Epithelial cell of prostate (primary cell): ENCODE results near the gene HCN2.

ENCODE experiments used
- DNase-seq: peaks from one replicate; pipeline ENCODE4 v3.0.0-alpha.2; 2011; ENCODE audit warnings: low read depth, low spot score
- H3K27ac ChIP-seq: fragments of 450-650 bp; 2 replicates; pipeline ENCODE4 v1.5.1; 2017; ENCODE audit warnings: mild to moderate bottlenecking

The HCN2 gene

DNA sequence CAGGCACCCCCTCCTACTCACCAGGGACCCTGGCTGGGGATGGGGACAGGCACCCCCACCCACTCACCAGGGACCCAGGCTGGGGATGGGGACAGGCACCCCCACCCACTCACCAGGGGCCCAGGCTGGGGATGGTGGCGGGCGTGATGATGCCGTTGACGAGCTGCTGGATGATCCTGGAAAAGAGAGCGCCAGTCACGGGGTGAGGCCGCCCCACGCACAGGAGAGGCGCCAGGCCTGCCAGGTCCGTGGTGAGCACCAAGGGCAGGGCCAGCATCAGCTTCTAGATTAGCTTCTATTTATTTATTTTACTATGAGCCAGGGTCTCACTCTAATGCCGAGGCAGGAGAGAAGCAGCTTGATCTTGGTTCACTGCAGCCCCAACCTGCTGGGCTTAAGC is 60.4 kb downstream of the HCN2 start:
- no peak overlapping the region for H3K27ac ChIP-seq
- no peak for DNase-seq

DNA sequence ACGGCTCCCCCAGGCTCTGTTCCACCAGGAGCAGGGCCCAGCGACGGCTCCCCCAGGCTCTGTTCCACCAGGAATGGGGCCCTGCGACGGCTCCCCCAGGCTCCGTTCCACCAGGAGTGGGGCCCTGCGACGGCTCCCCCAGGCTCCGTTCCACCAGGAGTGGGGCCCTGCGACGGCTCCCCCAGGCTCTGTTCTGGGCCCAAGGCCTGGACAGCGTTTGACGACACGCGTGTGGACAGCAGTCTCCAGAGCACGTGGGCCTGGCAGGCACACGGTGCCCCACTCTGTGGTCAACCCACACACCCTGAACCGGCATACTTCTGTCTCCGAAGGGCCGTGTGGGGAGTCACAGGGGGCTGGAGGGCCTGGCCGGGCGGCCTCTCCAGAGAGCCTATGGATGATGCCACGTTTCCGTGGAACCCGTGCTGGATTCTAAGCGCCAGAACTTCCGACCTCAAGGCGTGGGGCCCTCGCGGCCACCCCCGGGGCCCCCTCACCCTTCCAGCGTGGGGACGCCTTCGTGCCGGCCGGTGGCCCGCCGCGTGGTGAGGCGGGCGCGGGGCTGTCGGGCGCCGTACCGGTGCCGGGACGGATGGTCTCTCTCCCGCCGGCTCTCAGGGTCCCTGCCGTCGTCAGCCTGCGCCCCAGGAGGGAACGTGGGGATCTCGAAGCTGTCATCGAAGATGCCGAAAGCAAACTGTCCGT is 61.6 kb downstream of the HCN2 start:
- no peak for DNase-seq
- H3K27ac ChIP-seq = no peak overlapping the region

DNA sequence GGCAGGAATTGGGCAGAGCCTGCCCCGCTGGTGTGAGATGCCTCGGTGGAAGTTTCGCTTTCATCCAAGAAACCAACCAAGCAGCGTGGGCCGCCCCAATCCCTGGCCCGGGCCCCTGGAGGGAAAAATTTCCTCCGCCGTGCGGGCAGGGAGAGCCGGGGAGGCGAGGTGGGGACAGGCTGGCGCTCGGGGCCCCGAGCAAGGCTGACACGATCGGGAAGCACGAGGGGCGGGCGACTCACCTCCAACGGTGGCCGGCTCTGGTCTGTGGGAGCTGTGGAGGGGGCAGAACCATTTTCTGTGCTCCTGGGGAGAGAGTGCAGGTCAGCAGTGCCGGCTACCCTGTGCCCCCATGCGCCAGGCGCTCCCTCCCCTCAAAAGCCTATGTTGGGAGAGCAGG is 62.3 kb downstream of the HCN2 start:
- H3K27ac ChIP-seq = no peak overlapping the region

DNA sequence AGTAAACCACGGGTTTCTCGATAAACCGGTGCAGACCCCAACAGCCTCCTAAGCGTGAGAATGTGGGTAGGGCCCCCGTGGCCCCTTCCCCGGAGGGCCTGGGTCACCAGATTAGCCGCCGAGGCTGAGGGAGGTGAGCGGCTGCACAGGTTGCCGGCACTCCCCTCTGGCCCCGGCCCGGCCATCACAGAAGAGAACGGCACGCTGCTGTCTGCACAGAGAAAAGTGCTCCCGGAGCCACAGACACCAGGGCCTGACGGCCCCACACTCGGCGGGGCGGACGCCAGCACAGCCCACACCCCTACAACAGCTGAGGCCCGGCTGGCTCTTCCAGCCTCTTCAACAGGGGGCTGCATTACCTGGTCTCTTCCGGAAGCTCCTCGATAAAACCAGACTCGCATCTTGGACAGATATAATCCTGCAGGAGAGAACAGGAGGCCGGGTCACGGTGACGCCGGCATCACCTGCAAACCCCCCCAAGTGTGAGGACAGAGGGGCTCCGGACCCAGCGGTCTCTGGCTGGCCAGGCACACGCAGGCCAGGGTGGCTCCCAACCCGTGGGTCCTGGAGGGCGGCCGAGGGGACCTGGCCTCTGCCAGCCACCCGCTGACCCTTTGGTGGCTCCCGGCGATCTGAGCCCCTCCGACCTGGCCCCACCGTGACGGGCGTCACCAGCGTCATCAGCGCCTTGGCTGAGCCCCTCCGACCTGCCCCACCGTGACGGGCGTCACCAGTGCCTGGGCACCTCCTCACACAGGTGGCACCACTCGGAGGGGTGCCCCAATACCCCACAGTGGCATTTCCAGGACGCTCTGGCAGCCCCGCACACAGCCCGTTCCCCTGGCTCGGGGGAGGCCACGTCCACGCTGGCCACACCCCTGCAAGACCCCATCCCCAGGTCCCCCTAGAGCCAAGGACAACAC is 63.0 kb downstream of the HCN2 start:
- no peak for DNase-seq
- H3K27ac ChIP-seq = no peak overlapping the region

More for the DNA sequence above, 62.3 kb downstream of the HCN2 start:
- no peak for DNase-seq

DNA sequence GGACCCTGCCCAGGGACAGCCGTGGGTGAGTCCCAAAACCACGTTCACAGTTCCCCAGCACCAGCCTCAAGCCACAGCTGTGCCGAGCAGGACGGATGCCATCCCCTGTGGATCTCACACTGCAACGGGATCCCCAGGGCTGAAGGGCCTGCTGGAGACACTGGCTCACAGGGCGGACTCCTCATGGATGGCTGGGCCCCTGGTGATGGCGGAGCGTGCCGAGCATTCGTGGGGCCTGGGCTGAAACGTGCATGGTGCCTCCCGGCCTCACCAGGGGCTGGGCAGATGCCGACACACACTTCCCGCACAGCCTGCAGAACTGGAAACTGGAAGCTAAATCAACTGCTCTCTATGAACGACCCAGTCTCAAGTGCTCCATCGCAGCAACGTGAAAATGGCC is 63.7 kb downstream of the HCN2 start:
- no peak for DNase-seq
- no peak overlapping the region for H3K27ac ChIP-seq

DNA sequence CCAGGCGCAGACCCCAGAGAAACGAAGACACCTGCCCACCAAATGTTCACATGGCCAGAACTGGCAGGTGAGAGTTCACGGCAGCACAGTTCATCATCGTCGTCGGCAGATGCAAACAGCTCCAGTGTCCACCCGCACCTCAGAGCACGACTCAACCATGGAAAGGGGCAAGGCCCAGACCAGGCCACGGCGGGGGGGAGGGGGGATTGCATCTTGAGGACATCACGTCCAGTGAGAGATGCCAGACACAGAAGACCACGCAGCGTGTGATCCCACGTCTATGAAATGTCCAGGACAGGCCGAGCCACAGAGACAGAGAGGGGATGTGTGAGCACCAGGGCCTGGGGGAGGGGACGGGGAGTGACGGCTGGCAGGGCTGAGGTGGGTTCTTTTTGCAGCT is 66.0 kb downstream of the HCN2 start:
- no peak overlapping the region for H3K27ac ChIP-seq
- DNase-seq = no peak

DNA sequence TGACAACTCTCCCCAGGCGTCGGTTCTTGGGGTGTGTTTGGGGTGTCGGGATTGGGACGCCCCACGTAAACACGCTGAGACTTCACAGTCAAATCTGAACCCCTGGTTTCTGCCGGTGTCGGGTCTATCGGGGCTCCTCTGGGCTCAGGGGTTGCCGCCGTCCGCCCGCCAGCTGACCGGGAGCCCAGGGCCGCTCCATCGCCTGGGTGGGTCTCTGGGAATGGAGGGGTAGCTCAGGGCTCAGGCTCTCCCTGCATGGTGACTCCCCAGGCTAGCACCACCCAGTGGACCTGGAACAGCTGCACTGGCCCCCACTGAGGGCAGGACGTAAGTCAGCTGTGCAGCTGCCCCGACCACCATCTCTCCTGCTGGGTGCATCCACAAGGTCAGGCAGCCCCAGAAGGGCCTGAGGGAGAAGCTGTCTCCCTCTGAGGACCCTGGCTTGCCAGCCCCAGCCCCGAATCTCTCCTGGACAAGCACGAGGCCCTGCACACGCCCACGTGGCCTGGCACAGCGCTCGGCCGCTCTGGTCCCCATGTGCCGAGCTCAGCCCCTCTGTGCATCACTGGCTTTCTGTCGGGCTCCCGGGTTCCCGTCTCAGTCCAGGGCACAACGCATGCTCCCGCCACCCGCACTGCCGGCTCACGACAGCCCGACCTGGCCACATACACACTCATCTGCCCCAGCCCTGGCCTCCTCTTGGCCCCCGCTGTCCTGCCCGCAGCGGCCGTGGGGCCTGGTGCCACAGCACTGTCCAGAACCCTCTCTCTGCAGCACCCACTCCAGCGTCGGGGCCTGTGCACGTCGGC is 67.3 kb downstream of the HCN2 start:
- H3K27ac ChIP-seq = no peak overlapping the region
- no peak for DNase-seq

DNA sequence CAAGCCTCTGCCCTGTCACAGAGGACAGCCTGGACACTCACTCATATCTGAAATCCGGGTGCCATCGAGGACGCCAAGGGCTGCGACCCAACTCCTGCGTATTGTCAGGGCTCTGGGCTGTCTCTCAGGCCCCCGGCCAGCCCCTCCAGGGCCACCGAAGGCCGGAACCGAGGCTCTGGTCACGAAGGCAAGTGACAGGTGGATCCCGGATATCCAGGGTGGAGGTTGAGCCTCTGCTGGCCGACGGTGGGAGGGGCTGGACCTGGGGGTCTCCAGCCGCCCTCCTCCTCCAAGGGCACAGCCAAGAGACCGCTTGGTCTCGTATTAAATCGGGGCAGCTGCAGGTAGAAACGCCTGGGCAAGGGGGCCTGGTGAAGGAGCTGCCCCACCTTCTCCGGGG is 67.9 kb downstream of the HCN2 start:
- no peak overlapping the region for H3K27ac ChIP-seq
- DNase-seq = no peak

DNA sequence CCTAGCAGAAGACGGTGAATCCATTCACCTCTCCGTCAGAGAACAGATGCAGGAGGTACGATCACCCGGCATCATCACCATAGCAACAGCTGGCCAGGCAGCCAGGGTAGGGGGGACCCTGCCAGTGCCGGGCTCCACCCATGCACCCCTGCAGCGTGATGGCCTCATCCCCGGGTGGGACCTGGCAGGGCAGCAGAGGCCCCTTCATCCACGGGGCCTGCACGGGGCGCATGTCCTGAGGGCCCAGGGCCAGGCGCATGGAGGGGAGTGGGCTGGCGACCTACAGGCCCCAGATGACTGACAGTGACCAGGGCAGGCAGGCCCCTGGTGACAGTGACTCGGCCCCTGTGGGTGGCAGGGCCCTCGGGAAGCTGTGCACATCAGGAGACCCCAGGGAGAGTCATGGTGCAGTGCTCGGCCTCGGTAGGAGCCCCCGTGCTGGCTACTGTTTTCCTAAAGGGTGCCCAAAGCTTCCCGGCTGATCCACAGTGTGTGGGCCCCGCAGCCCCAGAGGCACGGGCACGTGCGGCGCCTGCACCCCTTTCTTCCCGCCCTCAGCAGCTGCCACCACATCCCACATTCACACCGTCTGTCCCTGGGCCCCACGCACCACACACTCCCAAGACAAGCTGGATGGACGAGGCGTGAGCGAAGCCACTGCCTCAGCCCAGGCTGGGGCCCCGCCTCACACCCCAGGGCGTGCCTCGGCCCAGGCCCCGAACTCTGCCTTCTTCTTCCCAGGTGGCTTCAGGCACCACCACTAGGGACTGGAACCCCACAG is 68.6 kb downstream of the HCN2 start:
- H3K27ac ChIP-seq = peak overlapping the region; percentile 86
- no peak for DNase-seq

DNA sequence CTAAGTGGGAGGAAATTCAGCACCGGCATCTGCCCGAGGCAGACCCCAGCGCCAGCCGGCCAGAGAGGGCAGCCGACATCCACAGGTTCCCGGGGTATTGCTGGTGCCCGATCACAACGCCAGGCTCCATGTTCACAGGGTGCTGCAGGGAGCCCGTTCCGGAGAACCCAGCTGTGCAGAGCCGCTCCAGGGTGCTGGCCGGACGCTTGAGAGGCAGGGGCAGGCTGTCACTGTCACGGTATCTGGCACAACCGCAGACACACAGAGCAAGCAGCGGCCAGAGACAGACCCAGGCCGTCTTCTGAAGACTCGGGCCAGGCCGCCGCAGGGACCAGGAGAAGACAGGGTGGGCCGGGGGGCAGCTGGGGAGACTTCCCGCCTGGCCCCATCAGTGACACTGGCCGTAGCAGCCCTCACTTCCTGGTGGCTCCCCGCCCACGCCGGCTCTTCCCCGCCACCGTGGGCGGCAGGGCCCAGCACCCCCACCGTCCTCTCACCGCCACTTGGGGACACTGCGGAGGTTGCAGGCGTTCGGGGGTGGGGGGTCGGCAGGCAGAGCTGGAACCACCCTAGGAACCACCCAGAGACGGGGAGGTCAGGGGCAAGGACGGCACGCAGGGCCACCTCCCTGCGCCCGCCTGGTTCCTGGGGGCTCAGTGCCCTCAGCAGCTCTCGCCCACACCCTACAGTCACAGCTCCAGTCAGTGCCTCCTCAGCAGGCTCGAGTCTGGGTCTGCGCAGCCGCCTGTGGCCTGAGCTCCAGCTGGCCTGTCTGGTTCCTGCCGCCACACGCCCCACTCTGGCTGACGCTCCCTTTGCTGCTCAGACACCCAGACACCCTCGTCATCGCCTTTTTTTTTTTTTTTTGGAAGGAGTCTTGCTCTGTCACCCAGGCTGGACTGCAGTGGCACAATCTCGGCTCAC is 69.5 kb downstream of the HCN2 start:
- H3K27ac ChIP-seq = peak overlapping the region; percentile 86
- peak; percentile 93 for DNase-seq

DNA sequence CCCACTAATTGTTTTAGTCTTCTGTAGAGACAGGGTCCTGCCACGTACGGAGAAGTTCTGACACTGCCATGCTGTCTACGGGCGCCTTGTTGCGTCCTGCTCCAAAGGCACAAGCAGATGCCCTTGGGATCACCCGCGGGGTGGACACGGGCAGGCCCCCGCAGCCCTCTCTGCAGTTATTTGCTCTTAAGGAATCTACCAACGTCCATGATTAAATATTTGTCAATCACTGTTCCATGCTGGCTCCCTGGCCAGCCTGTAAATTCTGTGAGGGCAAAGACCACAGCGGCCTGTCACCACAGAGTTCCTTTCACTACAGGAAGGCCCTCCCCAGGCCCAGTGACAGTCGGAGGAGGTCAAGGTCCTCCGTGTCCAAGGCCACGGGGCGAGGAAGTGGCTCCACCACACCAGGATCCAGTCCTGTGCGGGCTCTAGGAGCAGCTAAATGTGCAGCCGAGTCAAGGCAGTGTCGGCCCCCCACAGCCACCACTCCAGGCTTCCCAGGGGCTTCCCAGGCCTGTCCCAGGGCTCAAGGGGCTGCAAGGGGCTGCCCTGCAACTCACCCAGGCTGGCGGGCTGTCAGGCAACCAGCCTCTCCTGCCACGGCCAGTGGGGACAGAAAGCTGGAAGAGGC is 71.2 kb downstream of the HCN2 start:
- H3K27ac ChIP-seq = peak overlapping the region; percentile 86
- DNase-seq = no peak

DNA sequence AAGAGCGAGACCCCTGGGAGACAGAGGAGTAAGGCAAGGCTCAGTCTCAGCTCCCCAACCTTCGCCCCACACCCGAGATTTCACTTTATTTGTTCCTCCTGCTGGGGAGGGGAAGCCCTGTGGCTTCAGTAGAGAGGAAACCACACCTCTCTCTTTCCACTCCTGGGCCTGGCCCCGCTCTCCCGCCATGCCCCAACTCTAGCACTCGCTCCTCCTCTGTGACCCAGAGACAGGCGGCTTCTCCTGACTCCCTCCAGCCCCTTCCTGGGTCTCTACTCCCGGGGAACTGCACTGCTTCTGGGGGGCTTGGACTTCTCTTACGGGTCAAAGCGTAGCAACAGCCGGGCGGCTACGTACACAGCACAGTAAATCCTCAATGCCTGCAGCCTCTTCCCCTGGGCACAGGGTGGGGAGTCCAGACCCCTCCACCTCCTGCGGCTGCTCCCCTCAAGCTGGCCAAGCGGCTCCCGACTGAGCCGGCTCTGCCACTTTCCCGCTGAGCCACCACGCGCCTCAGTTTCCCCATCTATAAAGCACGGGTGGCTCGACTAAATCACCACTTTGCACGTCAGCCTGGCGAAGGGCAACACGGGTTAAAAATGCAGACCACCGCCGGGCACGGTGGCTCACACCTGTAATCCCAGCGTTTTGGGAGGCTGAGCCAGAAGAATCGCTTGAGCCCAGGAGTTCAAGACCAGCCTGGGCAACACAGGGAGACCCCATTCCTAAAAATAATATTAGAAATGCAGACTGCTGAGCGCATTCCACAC is 71.9 kb downstream of the HCN2 start:
- no peak for DNase-seq
- peak overlapping the region; percentile 86 for H3K27ac ChIP-seq

DNA sequence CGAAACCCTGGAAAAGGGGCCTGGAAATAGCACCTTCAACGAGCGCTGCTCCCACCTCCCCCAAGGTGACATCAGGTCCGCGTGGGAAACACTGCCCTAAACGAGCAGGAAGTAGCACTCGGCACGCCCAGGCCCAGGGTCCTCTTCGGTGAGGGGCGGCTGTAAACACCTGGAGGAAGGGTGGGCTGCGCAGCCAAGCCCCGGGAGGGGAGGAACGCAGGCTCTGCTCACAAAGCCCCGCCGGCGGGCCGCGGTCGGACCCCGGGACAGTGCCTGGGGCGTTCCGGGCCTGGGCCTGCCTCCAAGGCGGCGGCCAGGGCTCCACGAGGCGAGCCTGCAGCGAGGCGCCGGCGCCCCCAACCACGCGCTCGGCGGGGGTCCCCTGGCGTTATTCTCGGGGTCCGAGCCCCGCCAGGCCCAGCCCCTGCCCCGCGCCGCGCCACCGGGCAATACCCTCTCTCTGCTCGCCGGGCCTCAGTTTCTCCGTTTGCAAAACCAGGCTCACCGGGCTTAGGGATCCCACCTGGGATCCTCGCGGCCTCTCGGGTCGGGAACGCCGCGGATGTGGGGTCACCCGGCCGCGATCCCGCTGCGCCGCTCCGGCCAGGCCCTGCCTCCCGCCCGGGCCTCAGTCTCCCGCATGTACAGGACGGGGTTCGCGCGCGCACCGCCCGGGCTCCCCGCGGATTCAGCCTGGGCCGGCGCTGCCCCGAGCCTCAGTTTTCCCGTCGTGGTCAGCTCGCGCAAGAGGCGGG is 72.7 kb downstream of the HCN2 start:
- DNase-seq = no peak
- peak overlapping the region; percentile 86 for H3K27ac ChIP-seq

DNA sequence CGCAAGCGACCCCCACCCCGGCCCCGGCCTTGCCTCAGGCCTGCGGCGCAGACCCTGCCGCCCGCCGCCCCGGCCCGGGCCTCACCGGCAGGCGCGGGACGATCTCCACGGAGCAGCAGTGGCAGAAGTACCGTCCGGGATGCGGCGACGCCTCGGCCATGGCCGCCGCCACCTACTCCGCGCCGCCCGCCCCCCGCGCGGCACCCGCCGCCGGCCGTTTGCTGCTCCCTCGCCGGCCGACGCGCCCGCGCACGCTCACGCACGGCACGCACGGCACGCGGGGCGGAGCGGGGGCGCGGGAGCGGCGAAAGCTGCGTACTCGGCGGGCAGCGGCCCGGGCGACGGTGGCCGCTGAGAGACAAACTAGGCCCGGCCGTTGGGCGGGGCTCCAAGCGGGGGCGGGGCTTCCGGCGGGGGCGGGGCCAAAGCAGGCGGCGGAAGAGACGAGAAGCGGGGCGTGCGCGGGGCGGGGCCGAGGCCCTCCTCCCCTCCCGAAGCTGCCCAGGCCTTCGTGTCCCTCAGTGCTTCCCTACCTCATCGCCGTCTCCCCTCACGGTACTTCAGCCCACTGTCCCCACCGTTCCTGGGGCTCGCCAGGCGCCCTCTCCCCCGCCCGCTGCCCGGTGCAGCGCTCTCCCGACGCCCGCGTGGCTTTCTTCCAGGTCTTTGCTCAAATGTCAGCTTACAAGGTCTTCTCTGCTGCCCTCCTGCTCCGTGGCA is 73.4 kb downstream of the HCN2 start, which contains the start of gene RNF126:
TSS of gene RNF126 (minus strand) at position 253 of the 720 bp plus-strand sequence. CDS start at position 160, 93 bp downstream.
- H3K27ac ChIP-seq = peak within 1 kb of the TSS; percentile 86
- no peak for DNase-seq

DNA sequence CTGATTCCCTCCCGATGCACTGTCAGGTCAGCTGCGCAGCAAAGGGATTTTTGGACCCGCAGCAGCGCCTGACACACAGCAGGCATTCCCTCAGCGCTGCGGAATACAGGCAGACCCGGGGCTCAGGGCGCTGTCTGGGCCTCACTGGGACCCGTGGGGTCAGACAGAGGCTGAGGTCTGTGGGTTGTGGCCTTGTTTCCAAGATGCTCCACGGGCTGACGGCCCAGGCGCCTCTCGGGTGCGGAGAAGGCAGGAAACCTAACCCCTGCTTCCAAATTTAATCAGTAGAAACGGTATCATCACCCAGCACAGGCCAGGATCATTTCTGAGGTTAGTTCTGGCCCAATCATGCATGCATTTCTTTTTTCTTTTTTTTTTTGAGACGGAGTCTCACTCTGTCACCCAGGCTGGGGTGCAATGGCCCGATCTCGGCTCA is 74.0 kb downstream of the HCN2 start:
- peak overlapping the region; percentile 86 for H3K27ac ChIP-seq
- no peak for DNase-seq

DNA sequence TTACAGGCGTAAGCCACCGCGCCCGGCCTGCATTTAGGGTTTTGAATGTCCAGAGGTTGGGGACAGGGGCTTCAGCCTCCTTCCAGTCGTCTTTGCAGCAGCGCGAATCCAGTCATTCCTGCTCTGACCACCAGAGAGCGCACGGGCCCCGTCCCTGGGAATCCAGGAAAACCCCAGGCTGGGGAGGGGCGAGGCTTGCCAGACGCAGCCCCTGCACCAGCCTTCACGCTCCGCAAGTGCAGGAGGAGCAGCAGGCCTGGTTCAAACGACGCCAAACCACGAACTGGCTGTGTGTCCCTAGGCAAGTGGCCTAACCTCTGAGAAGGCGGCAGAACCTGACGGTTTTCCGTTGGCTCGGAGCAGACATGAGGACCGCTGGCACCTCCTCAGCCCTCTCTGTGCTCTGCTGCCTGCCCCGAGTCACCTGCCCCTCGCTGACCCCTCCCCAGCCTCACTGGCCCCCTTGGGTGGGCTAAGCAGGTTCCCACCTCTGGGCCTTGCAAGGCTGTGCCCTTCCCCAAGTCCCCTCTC is 75.3 kb downstream of the HCN2 start:
- DNase-seq = no peak
- H3K27ac ChIP-seq = no peak overlapping the region
